Nucleus accumbens (tissue), 56 donors: ENCODE measurements around the gene ZNF532.
A peak's percentile ranks its signal among the peaks of the same experiment; 100 is the strongest.
"Not testable (repeated sequence)": the region's sequence is repeated elsewhere in the genome, so short reads cannot be mapped to it uniquely, and the experiment has no call there.

ENCODE experiments used
- DNase-seq, 56 donors: peaks; one replicate each; lab custom pipeline; 2025; lab: John Stamatoyannopoulos, UW

ZNF532 gene

GRCh38 chr18:59025532-59025931, 160.9 kb downstream of the ZNF532 start:
- DNase-seq = not testable (repeated sequence)

GRCh38 chr18:59026364-59026763, 161.7 kb downstream of the ZNF532 start:
- no peak for DNase-seq

- no peak for DNase-seq
These were observed 162.2 kb downstream of the ZNF532 start for GRCh38 chr18:59026831-59027410.

GRCh38 chr18:59029663-59030429, 165.2 kb downstream of the ZNF532 start:
- DNase-seq = peak in 45 of 56 donors; percentile 10 to 86 (median 51)

GRCh38 chr18:59032308-59032707, 167.6 kb downstream of the ZNF532 start:
- peak in 1 of 56 donors; percentile 14 for DNase-seq

- no peak for DNase-seq
These were observed 168.7 kb downstream of the ZNF532 start for GRCh38 chr18:59033359-59033758.

- DNase-seq = no peak
These were observed 169.3 kb downstream of the ZNF532 start for GRCh38 chr18:59033974-59034373.

- no peak for DNase-seq
These were observed 170.9 kb downstream of the ZNF532 start for GRCh38 chr18:59035591-59035990.
